HCT116 (cell line): Measurements from ENCODE around the gene GPAT2. TPM values are rescaled to one million over a fixed set of nuclear protein-coding genes. Genes with fewer than 3 reads are reported as not detected.
"Not testable (repeated sequence)": the region's sequence is repeated elsewhere in the genome, so short reads cannot be mapped to it uniquely, and the experiment has no call there.

ENCODE experiments used
- ATAC-seq: fragments of 200-7000 bp; cut with Tn5 transposase; 2 replicates; pipeline ENCODE4 v1.9.1; 2020; ENCODE audit warnings: mild to moderate bottlenecking, moderate library complexity
- BruUV-seq: library from RNA; stranded (reverse); fragments of 400-500 nt; replicated peaks from 2 replicates; lab custom pipeline; 2021; lab: Mats Ljungman, UMichigan
- CTCF ChIA-PET: fragments of 300-600 bp; sonication (Branson Sonifier 250); formaldehyde crosslinking; loops from one replicate; lab custom pipeline; 2021; ENCODE audit warnings: antibody characterized with exemption; lab: Charles Lee
- POLR2A ChIA-PET: fragments of 300-600, 350-600 bp; sonication (Branson Sonifier 250); formaldehyde crosslinking; loops from one replicate; lab custom pipeline; 2021; ENCODE audit warnings: antibody characterized with exemption; lab: Charles Lee
- RAD21 ChIA-PET, 2 experiments: fragments of 300-600 bp; sonication (Branson Sonifier 250); formaldehyde crosslinking; loops; one replicate each; lab custom pipeline; 2023; ENCODE audit warnings: low total read pairs in 2 of 2; ENCODE audit not compliant: uncharacterized antibody in 2 of 2, unreplicated experiment in 2 of 2, low non-redundant PET in 1 of 2; lab: Charles Lee
- DNase-seq: peaks from one replicate; pipeline ENCODE4 v3.0.0-alpha.2; 2010; ENCODE audit warnings: low read depth, low spot score
- H2AFZ ChIP-seq: fragments of 200-600 bp; shearing (Covaris generic), sonication (generic); 2 replicates; pipeline ENCODE4 v1.6.1; 2017; ENCODE audit warnings: low read depth, mixed run types, mixed read lengths, antibody characterized with exemption, low read length; ENCODE audit not compliant: poor library complexity, severe bottlenecking
- H3K27ac ChIP-seq: 2 replicates; pipeline ENCODE4 v1.5.1; 2012; ENCODE audit warnings: low read depth, low read length
- H3K27me3 ChIP-seq: fragments of 200-600 bp; sonication (generic); 2 replicates; pipeline ENCODE4 v1.6.1; 2016; ENCODE audit warnings: mixed run types, low read length, mixed read lengths; ENCODE audit not compliant: insufficient read depth
- H3K36me3 ChIP-seq, 2 experiments: fragments of 200-500 bp in 1 of 2; fragments of 200-600 bp in 1 of 2; sonication (Bioruptor generic) in 1 of 2; sonication (generic) in 1 of 2; 2 replicates each; pipeline versions ENCODE4 v1.5.1 to v1.6.1; 2014 to 2016; ENCODE audit warnings: low read length in 2 of 2, inconsistent platforms in 1 of 2, mixed read lengths in 1 of 2, mixed run types in 1 of 2; ENCODE audit not compliant: insufficient read depth in 2 of 2, control insufficient read depth in 1 of 2
- H3K4me1 ChIP-seq, 2 experiments: fragments of 200-600 bp in 1 of 2; sonication (generic) in 1 of 2; 2 replicates each; pipeline versions ENCODE4 v1.5.1 to v1.6.1; 2012 to 2017; ENCODE audit warnings: low read length in 2 of 2, inconsistent platforms in 1 of 2, mild to moderate bottlenecking in 1 of 2, mixed read lengths in 1 of 2, mixed run types in 1 of 2, moderate library complexity in 1 of 2; ENCODE audit not compliant: insufficient read depth in 2 of 2, control insufficient read depth in 1 of 2
- H3K4me2 ChIP-seq: fragments of 200-600 bp; sonication (generic); 2 replicates; pipeline ENCODE4 v1.6.1; 2017; ENCODE audit warnings: mixed run types, low read length, mixed read lengths
- H3K4me3 ChIP-seq, 2 experiments: fragments of 200-600 bp in 1 of 2; sonication (generic) in 1 of 2; replicated peaks in 1 of 2; 2 replicates each; pipeline ENCODE4 v1.5.1; 2011 to 2016; ENCODE audit warnings: low read length in 2 of 2, control low read depth in 1 of 2, low read depth in 1 of 2, mild to moderate bottlenecking in 1 of 2, mixed read lengths in 1 of 2, mixed run types in 1 of 2
- H3K79me2 ChIP-seq: fragments of 200-600 bp; sonication (generic); 2 replicates; pipeline ENCODE4 v1.6.1; 2017; ENCODE audit warnings: mild to moderate bottlenecking, mixed run types, low read length, moderate library complexity, mixed read lengths; ENCODE audit not compliant: insufficient read depth
- H3K9ac ChIP-seq: fragments of 200-600 bp; sonication (generic); 2 replicates; pipeline ENCODE4 v1.6.1; 2016; ENCODE audit warnings: low read length, mixed read lengths
- H3K9me2 ChIP-seq: fragments of 200-600 bp; sonication (generic), shearing (Covaris generic); 2 replicates; pipeline ENCODE4 v1.6.1; 2017; ENCODE audit warnings: mixed run types, mild to moderate bottlenecking, moderate library complexity; ENCODE audit not compliant: insufficient read depth
- H3K9me3 ChIP-seq, 2 experiments: fragments of 200-500 bp in 1 of 2; fragments of 200-600 bp in 1 of 2; sonication (Bioruptor generic) in 1 of 2; sonication (generic) in 1 of 2; 2 replicates each; pipeline ENCODE4 v1.6.1; 2014 to 2017; ENCODE audit warnings: low read length in 2 of 2, mixed read lengths in 2 of 2, inconsistent platforms in 1 of 2, low read depth in 1 of 2, mild to moderate bottlenecking in 1 of 2, mixed run types in 1 of 2, moderate library complexity in 1 of 2; ENCODE audit not compliant: control insufficient read depth in 1 of 2, insufficient read depth in 1 of 2
- H4K20me1 ChIP-seq: fragments of 200-600 bp; sonication (generic), shearing (Covaris generic); 2 replicates; pipeline ENCODE4 v1.6.1; 2017; ENCODE audit warnings: mixed run types, mild to moderate bottlenecking, moderate library complexity; ENCODE audit not compliant: insufficient read depth
- RAD21 ChIP-seq: IDR thresholded peaks from 2 replicates; pipeline ENCODE4 v1.6.1; 2012; ENCODE audit warnings: low read depth, mild to moderate bottlenecking
- intact Hi-C: fragments of 100-400 bp; cut with micrococcal nuclease; formaldehyde crosslinking; loops from 2 replicates; pipeline ENCODE4 v1.10.0; 2022
- total RNA-seq: library from RNA; stranded (reverse); gene quantifications from one replicate; pipeline ENCODE4 v1.2.1, GENCODE V29; 2021; ENCODE audit not compliant: unreplicated experiment
- TF ChIP-seq, protein P1 (sequence below): IDR thresholded peaks from 2 replicates; pipeline ENCODE4 v1.6.1; 2012
- TF ChIP-seq, protein P2 (sequence below), 3 experiments: fragments of 200-600 bp in 1 of 3; sonication (generic) in 1 of 3; IDR thresholded peaks in 2 of 3; conservative IDR thresholded peaks in 1 of 3; 2 replicates each; pipeline ENCODE4 v1.5.1; 2012 to 2017; ENCODE audit warnings: low read depth in 2 of 3, low read length in 2 of 3, antibody characterized with exemption in 1 of 3, borderline replicate concordance in 1 of 3, control low read depth in 1 of 3, mild to moderate bottlenecking in 1 of 3, mixed read lengths in 1 of 3, mixed run types in 1 of 3, moderate library complexity in 1 of 3; ENCODE audit not compliant: insufficient read depth in 1 of 3

The GPAT2 gene
- total RNA-seq, 1 experiment from 2014 or later, result 54.2 TPM

DNA sequence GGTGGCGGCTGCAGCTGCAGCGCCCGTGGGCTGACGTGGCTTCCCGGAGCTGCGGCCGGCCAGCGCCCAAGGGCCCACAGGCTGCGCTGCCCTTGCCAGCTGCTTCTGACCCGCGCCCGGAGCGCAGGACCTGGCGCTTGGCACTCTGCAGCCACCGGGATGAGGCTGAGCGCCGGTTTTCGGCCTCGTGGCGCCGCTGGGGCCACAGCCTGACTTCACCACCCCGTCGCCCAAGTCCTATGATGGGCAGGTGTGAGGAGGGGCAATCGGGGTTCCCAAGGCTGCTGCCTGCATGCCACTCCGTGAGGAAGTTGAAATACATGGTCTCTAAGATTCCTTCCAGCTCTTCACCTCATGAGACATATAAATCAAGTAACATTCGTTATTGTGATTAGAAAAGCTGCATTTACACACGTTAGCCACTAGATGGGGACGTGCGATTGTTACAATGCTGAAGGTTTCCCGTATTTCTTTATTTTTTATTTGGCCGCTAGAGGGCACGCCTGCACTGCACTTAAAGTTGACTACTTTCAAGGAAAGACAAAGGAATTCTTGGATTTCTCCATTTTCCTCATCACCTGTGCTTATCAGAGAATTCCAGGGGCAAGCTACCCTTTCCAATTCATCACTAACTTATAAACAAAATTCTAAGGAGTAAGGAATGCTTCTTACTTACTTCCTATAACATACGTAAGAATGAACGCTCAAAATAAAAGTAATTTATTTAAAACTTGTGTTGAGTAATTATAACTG, 42.0 kb downstream of the GPAT2 start:
- peak overlapping the region; percentile 64 for H3K9ac ChIP-seq
- peak overlapping the region; percentile 45 to 57 for H3K4me3 ChIP-seq
- peak; percentile 34 for DNase-seq
- TF ChIP-seq, protein P1, sequence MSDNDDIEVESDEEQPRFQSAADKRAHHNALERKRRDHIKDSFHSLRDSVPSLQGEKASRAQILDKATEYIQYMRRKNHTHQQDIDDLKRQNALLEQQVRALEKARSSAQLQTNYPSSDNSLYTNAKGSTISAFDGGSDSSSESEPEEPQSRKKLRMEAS, result 0 out of 2 replicates have a peak, but pooled peaks have one; percentile 14
- TF ChIP-seq RAD21, result peak; percentile 85
- TF ChIP-seq, protein P2, sequence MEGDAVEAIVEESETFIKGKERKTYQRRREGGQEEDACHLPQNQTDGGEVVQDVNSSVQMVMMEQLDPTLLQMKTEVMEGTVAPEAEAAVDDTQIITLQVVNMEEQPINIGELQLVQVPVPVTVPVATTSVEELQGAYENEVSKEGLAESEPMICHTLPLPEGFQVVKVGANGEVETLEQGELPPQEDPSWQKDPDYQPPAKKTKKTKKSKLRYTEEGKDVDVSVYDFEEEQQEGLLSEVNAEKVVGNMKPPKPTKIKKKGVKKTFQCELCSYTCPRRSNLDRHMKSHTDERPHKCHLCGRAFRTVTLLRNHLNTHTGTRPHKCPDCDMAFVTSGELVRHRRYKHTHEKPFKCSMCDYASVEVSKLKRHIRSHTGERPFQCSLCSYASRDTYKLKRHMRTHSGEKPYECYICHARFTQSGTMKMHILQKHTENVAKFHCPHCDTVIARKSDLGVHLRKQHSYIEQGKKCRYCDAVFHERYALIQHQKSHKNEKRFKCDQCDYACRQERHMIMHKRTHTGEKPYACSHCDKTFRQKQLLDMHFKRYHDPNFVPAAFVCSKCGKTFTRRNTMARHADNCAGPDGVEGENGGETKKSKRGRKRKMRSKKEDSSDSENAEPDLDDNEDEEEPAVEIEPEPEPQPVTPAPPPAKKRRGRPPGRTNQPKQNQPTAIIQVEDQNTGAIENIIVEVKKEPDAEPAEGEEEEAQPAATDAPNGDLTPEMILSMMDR (IDR thresholded peaks at IDR 0.05 in 2 of 3, conservative IDR thresholded peaks at IDR 0.05 in 1 of 3; ENCODE audit: borderline replicate concordance in 1 of 3, insufficient read depth in 1 of 3, low read depth in 2 of 3, low read length in 2 of 3), result peak; percentile 62 to 98 (median 74)
- H3K9me2 ChIP-seq, H3K36me3 ChIP-seq, H4K20me1 ChIP-seq, H3K79me2 ChIP-seq, BruUV-seq, H3K27me3 ChIP-seq, H3K9me3 ChIP-seq, H3K4me1 ChIP-seq, H2AFZ ChIP-seq: not testable (repeated sequence)
- intact Hi-C loops, result loop anchor here (2.0 kb wide), 3 partner anchors 124 to 274 kb away; partner anchors contain the start of genes ADRA2B and CIAO1
- POLR2A ChIA-PET, result interaction anchor here (0.6 to 1.0 kb wide), 2 partner anchors 208 to 215 kb away, joined by 3 read pairs; no protein-coding TSS in a partner anchor
- H3K4me2 ChIP-seq, result peak overlapping the region; percentile 95
- peak; percentile 67 for ATAC-seq
- H3K27ac ChIP-seq, result peak overlapping the region; percentile 68
- RAD21 ChIA-PET, result interaction anchor here (1.3 to 1.4 kb wide), 2 partner anchors 182 kb away, joined by 4 to 5 read pairs; no protein-coding TSS in a partner anchor
- CTCF ChIA-PET, result interaction anchor here (0.8 to 2.1 kb wide), 24 partner anchors 9 to 1119 kb away, joined by 3 to 30 read pairs (median 4); partner anchors contain the start of genes ADRA2B, ASTL, CIAO1 and NCAPH
